ENCODE results near the gene SEC24B.

DNA sequence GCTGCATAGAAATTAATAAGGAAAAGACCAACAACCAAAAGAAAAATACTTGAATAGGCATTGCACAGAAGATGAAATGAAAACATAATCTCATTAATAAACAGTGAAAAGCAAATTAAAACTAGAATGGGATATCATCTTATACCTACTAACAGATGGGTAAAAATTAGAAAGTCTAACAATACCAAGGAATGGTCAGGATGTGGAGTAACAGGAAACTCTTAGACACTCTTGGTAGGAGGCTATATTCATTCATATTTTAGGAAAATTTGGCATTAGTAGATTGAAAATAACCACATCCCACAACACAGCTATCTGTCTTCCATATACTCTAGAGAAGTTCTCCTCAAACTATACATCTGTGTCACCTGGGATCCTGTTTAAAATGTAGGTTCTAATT is 36.3 kb downstream of the SEC24B start:
- TF ChIP-seq, protein P1, sequence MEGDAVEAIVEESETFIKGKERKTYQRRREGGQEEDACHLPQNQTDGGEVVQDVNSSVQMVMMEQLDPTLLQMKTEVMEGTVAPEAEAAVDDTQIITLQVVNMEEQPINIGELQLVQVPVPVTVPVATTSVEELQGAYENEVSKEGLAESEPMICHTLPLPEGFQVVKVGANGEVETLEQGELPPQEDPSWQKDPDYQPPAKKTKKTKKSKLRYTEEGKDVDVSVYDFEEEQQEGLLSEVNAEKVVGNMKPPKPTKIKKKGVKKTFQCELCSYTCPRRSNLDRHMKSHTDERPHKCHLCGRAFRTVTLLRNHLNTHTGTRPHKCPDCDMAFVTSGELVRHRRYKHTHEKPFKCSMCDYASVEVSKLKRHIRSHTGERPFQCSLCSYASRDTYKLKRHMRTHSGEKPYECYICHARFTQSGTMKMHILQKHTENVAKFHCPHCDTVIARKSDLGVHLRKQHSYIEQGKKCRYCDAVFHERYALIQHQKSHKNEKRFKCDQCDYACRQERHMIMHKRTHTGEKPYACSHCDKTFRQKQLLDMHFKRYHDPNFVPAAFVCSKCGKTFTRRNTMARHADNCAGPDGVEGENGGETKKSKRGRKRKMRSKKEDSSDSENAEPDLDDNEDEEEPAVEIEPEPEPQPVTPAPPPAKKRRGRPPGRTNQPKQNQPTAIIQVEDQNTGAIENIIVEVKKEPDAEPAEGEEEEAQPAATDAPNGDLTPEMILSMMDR (IDR thresholded peaks at IDR 0.05): no peak
- no peak for TF ChIP-seq POLR2A (IDR thresholded peaks at IDR 0.05)

Data from adrenal gland (tissue), 5 donors.